Upper lobe of right lung (tissue), 1 donor: ENCODE measurements around the gene KRTAP9-6. TPM values are rescaled to one million over a fixed set of nuclear protein-coding genes. Genes with fewer than 3 reads are reported as not detected.
"Not testable (repeated sequence)": the region's sequence is repeated elsewhere in the genome, so short reads cannot be mapped to it uniquely, and the experiment has no call there.

Source experiments
- ATAC-seq: fragments of 200-7000 bp; cut with Tn5 transposase; one replicate; pipeline ENCODE4 v1.9.1; 2020; ENCODE audit warnings: mild to moderate bottlenecking, moderate library complexity
- DNase-seq: peaks from one replicate; pipeline ENCODE4 v3.0.0-alpha.2; 2020
- H3K27ac ChIP-seq: fragments of 200-600 bp; one replicate; pipeline ENCODE4 v1.8.0; 2022
- H3K27me3 ChIP-seq: fragments of 200-600 bp; one replicate; pipeline ENCODE4 v1.8.0; 2022; ENCODE audit warnings: mild to moderate bottlenecking
- H3K36me3 ChIP-seq: fragments of 200-600 bp; one replicate; pipeline ENCODE4 v1.8.0; 2022
- H3K4me1 ChIP-seq: fragments of 200-600 bp; one replicate; pipeline ENCODE4 v1.8.0; 2022
- H3K4me3 ChIP-seq: fragments of 200-600 bp; one replicate; pipeline ENCODE4 v1.8.0; 2022; ENCODE audit warnings: mild to moderate bottlenecking
- H3K9me3 ChIP-seq: fragments of 200-600 bp; one replicate; pipeline ENCODE4 v1.8.0; 2022
- CTCF ChIP-seq: fragments of 200-600 bp; IDR thresholded peaks from one replicate; pipeline ENCODE4 v1.8.0; 2022; ENCODE audit warnings: antibody characterized with exemption
- intact Hi-C: fragments of 100-400 bp; cut with DNase I; formaldehyde crosslinking; loops from one replicate; pipeline ENCODE4 v1.11.0; 2022
- total RNA-seq: library from RNA; stranded (reverse); fragmentation: NEBNext Ultra II Directional; extraction: Animal tissue kit (Norgen Biotek cat#: 25700); gene quantifications from one replicate; pipeline ENCODE4 v1.2.1, GENCODE V29; 2021
- donor health status: DM: no; HTN: yes; CAD: no; lungs with severe emphysema.

The KRTAP9-6 gene
- total RNA-seq, 1 donor from 2014 or later: not detected

DNA sequence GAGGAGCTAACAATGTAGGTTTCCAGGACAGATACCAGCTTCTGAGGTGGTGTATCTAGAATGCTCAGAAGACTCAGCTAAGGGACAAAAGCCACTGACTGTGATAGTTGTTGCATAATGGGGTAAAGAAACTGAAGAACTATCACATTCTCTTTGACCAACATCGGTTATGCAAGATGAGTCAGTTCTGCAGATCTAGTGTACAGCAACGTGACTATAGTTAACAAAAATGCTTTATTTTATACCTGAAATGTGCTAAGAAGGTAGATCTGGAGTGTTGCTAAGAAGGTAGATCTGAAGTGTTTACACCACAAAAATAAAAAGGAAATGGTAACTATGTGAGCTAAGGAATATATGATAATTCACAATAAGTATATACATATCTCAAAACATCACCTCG is 2.5 kb downstream of the KRTAP9-6 start:
- intact Hi-C loops: no loop called here
- H3K4me1 ChIP-seq: no peaks in the 10 kb centered on the region
- TF ChIP-seq CTCF: no peak
- H3K4me3 ChIP-seq: no peak overlapping the region
- no peak overlapping the region for H3K27ac ChIP-seq
- DNase-seq: no peak
- H3K36me3 ChIP-seq: no peaks in the 10 kb centered on the region
- no peaks in the 10 kb centered on the region for H3K9me3 ChIP-seq
- H3K27me3 ChIP-seq: no peaks in the 10 kb centered on the region
- no peak for ATAC-seq

DNA sequence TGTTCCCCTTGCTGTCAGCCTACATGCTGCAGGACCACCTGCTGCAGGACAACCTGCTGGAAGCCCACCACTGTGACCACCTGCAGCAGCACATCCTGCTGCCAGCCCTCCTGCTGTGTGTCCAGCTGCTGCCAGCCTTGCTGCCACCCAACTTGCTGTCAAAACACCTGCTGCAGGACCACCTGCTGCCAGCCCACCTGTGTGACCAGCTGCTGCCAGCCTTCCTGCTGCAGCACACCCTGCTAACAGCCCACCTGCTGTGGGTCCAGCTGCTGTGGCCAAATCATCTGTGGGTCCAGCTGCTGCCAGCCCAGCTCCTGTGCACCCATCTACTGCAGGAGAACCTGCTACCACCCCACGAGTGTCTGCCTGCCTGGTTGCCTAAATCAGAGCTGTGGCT is 6.1 kb downstream of the KRTAP9-6 start:
- H3K36me3 ChIP-seq, intact Hi-C loops, H3K27me3 ChIP-seq, H3K27ac ChIP-seq, H3K4me3 ChIP-seq, H3K4me1 ChIP-seq, ATAC-seq, H3K9me3 ChIP-seq, DNase-seq: not testable (repeated sequence)

DNA sequence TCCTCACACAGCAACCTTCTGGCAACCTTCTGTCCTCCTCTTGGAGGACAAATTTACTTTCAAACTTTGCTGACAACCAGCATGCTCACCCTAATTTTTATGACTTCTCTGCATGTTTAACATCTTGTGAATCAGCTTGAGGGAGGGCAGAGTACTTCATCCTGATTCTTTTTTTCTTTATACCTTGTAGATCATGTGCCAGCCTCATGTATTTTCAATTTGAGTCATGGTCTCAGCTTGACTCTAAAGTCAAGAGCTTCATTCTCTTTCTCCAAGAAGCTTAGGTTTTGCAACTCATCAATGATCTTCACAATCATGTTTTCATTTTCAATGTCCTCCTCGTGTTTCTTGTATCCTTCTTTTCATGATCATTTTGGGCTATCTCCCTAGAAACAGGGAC is 6.7 kb downstream of the KRTAP9-6 start:
- no peak overlapping the region for H3K4me3 ChIP-seq

DNA sequence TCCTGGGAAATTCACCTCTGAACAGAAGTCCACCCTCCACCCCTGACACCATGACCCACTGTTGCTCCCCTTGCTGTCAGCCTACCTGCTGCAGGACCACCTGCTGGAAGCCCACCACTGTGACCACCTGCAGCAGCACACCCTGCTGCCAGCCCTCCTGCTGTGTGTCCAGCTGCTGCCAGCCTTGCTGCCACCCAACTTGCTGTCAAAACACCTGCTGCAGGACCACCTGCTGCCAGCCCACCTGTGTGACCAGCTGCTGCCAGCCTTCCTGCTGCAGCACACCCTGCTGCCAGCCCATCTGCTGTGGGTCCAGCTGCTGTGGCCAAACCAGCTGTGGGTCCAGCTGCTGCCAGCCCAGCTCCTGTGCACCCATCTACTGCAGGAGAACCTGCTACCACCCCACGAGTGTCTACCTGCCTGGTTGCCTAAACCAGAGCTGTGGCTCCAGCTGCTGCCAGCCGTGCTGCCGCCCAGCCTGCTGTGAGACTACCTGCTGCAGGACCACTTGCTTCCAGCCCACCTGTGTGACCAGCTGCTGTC is 10.5 kb downstream of the KRTAP9-6 start, which contains the start of gene KRTAP9-7:
KRTAP9-7 (plus strand) TSS at position 51 of the 543 bp plus-strand sequence; CDS start at position 51, 0 bp downstream.
- H3K4me1 ChIP-seq, H3K4me3 ChIP-seq, H3K27ac ChIP-seq, intact Hi-C loops, DNase-seq, ATAC-seq, H3K27me3 ChIP-seq, H3K36me3 ChIP-seq, H3K9me3 ChIP-seq: not testable (repeated sequence)

More for the DNA sequence above, 6.7 kb downstream of the KRTAP9-6 start:
- H3K27ac ChIP-seq: no peak overlapping the region
- ATAC-seq (no peak), DNase-seq (no peak)
- no peaks in the 10 kb centered on the region for H3K9me3 ChIP-seq
- H3K36me3 ChIP-seq: no peaks in the 10 kb centered on the region
- H3K27me3 ChIP-seq: no peaks in the 10 kb centered on the region
- intact Hi-C loops: no loop called here
- no peaks in the 10 kb centered on the region for H3K4me1 ChIP-seq
- TF ChIP-seq CTCF: no peak

DNA sequence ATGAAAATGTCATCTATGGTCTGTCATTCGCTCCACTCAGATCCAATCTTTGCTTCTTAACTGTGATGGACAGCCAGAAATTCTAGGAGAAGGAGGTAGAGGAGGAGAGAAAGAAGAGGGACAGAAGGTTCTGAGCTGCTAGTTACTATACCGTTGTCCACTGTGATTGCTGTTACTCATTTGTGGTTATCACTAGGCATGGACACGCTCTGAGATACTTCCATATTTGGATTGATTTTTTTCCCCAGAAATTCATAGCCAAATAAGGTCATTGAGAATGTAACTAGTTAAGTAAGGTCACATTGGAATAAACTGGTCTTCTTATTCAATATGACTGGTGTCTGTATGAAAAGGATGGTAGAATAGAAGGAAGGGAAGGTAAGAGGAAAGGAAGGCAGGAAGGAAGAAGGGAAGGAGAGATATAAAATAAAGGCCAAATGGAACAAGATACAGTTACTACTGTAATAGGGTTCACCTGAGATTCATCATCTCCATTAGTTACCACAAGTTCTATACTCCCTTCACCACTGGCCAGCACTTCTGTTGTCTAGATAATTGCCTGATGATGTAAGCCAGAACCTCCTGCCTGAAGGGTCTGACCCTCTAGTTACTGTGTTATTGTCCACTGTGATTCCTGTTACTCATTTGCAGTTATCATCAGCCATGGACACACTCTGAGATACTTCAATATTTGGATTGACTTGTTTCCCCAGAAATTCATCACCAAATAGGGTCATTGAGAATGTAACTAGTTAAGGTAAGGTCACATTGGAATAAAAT is 13.2 kb downstream of the KRTAP9-6 start:
- H3K9me3 ChIP-seq: no peaks in the 10 kb centered on the region
- DNase-seq: no peak
- no peak for TF ChIP-seq CTCF
- ATAC-seq: no peak
- no peaks in the 10 kb centered on the region for H3K4me1 ChIP-seq
- no peak overlapping the region for H3K27ac ChIP-seq
- intact Hi-C loops: no loop called here
- H3K27me3 ChIP-seq: peaks cover 8% of the 10 kb centered on the region
- no peak overlapping the region for H3K4me3 ChIP-seq
- H3K36me3 ChIP-seq: no peaks in the 10 kb centered on the region

DNA sequence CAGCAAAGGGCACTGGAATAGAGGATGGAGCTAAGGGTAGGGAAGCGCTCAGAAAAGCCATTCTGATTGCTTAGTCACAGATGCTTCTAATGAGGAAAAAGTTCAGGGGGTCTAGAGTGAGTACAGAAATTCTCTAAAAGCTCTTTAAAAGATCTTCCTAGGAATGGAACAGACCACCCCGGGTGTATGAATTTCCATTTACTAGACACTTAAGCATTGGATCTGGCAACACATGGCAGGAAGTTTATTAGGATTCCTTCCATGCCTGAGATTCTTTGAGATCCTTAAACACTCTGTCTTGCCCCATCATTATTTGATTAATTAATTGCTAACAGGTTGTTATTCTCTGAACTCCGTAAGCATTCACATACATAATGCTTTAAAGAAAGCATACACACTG is 18.9 kb downstream of the KRTAP9-6 start:
- intact Hi-C loops: no loop called here
- no peaks in the 10 kb centered on the region for H3K9me3 ChIP-seq
- TF ChIP-seq CTCF: no peak
- DNase-seq (no peak), ATAC-seq (no peak)
- H3K27me3 ChIP-seq: no peaks in the 10 kb centered on the region
- H3K4me1 ChIP-seq: no peaks in the 10 kb centered on the region
- no peak overlapping the region for H3K27ac ChIP-seq
- H3K36me3 ChIP-seq: no peaks in the 10 kb centered on the region
- no peak overlapping the region for H3K4me3 ChIP-seq
